K562 (cell line): ENCODE data around the gene SFXN3. TPM values are rescaled to one million over a fixed set of nuclear protein-coding genes. Genes with fewer than 3 reads are reported as not detected.

Experiments used
- TCF3 ChIP-seq: sonication (generic); formaldehyde crosslinking; IDR thresholded peaks from 2 replicates; pipeline ENCODE4 v1.4.0; 2020; ENCODE audit warnings: mild to moderate bottlenecking, missing genetic modification reagents
- ZKSCAN8 ChIP-seq: fragments of 200-800 bp; sonication (Bioruptor generic); IDR thresholded peaks from 2 replicates; pipeline ENCODE4 v1.6.1; 2016; ENCODE audit warnings: missing genetic modification characterization, missing compliant biosample characterization
- ZNF347 ChIP-seq: fragments of 450-650 bp; formaldehyde crosslinking; IDR thresholded peaks from 2 replicates; pipeline ENCODE4 v1.4.0; 2020; ENCODE audit warnings: low read depth, mild to moderate bottlenecking, moderate library complexity
- ZNF76 ChIP-seq: fragments of 250-450 bp; sonication (Bioruptor Pico); IDR thresholded peaks from 2 replicates; pipeline ENCODE4 v1.4.0; 2020; ENCODE audit warnings: mild to moderate bottlenecking, moderate library complexity, borderline replicate concordance
- polyA plus RNA-seq, 8 experiments: library from polyadenylated mRNA; depleted of rRNA in 4 of 8; stranded (reverse) in 5 of 8; unstranded in 3 of 8; fragments of >200 nt; fragmentation: Nextera tagmentation in 2 of 8; fragmentation: Illumina TruSeq in 1 of 8; extraction: Ambion mirVana in 2 of 8; extraction: Trizol in 1 of 8; gene quantifications; 2 replicates each; pipeline versions ENCODE4 v1.2.1 to v1.2.3, GENCODE V29; 2011 to 2014; ENCODE audit warnings: inconsistent platforms in 1 of 8, missing spikeins in 1 of 8
- total RNA-seq, 7 experiments: library from RNA; depleted of rRNA in 6 of 7; stranded (reverse); fragments of >200 nt in 6 of 7; fragmentation: Illumina TruSeq in 2 of 7; extraction: Trizol in 2 of 7; gene quantifications; 2 replicates each; pipeline versions ENCODE4 v1.2.1 to v1.2.3, GENCODE V29; 2011 to 2021; ENCODE audit warnings: low replicate concordance in 1 of 7
- TF ChIP-seq, protein P1 (sequence below): fragments of 200-600 bp; sonication (generic); IDR thresholded peaks from one replicate; pipeline ENCODE4 v1.6.1; 2012; ENCODE audit warnings: mild to moderate bottlenecking, low read depth, low read length, inconsistent platforms
- TF ChIP-seq, protein P2 (sequence below): sonication (generic); formaldehyde crosslinking; IDR thresholded peaks from 2 replicates; pipeline ENCODE4 v1.8.0; 2022; ENCODE audit warnings: missing genetic modification reagents, mild to moderate bottlenecking, moderate library complexity, borderline replicate concordance
- TF ChIP-seq, protein P3 (sequence below): fragments of 250-450 bp; sonication (Bioruptor Pico); IDR thresholded peaks from 2 replicates; pipeline ENCODE4 v1.4.0; 2020; ENCODE audit warnings: mild to moderate bottlenecking, moderate library complexity, borderline replicate concordance
- TF ChIP-seq, protein P4 (sequence below): fragments of 250-450 bp; sonication (Bioruptor Pico); IDR thresholded peaks from 2 replicates; pipeline ENCODE4 v1.5.0; 2022; ENCODE audit warnings: mild to moderate bottlenecking

The SFXN3 gene
- total and polyA plus RNA-seq, 9 of the 15 experiments (the other 6 are each of a cell fraction or from before 2014, with no cell fraction given): 0.24 to 4.6 (median 0.86) TPM

DNA sequence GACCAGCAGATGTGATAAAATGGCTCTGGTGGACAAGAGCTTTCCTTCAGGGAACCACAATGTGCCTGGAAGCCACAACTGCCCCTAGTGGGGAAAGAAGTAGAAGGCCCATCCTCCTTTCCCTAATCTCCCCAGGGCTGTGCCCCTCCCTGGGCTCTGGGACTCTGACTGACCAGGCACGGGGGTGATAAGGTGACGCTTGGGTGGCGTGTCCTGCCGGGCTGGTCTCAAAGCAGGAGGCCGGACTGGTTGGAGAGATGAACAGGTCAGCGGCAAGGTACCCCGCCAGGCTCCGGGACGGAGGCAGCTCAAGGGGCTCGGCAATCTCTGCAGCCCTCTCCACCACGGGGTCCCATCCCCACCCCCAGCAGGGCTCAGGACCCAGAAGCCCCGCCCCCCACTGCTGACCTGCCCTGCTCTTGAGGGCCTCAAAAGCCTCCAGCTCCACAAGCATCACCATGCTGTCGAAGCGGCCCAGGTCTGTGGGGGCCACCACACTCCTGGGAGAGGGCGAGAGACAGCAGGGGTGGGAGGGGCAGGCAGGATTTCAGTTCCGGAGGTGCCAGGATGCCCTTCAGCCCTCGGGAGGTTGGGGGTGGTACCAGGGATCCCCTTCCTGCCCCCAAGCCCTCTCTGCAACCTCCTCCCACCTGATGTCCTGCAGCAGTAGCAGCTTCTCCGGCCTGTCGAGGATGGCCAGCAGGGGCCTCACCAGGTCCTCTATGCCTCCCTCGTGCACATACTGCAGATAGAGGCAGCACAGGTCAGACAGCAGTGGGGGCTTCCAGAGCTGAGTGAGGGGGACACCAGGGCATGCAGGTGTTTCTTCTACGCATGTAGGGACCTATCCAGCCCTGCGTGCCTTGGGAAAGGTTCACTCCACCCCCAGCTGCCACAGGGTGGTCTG is 19.3 kb upstream of the SFXN3 start (continued):
- TF ChIP-seq, protein P1, sequence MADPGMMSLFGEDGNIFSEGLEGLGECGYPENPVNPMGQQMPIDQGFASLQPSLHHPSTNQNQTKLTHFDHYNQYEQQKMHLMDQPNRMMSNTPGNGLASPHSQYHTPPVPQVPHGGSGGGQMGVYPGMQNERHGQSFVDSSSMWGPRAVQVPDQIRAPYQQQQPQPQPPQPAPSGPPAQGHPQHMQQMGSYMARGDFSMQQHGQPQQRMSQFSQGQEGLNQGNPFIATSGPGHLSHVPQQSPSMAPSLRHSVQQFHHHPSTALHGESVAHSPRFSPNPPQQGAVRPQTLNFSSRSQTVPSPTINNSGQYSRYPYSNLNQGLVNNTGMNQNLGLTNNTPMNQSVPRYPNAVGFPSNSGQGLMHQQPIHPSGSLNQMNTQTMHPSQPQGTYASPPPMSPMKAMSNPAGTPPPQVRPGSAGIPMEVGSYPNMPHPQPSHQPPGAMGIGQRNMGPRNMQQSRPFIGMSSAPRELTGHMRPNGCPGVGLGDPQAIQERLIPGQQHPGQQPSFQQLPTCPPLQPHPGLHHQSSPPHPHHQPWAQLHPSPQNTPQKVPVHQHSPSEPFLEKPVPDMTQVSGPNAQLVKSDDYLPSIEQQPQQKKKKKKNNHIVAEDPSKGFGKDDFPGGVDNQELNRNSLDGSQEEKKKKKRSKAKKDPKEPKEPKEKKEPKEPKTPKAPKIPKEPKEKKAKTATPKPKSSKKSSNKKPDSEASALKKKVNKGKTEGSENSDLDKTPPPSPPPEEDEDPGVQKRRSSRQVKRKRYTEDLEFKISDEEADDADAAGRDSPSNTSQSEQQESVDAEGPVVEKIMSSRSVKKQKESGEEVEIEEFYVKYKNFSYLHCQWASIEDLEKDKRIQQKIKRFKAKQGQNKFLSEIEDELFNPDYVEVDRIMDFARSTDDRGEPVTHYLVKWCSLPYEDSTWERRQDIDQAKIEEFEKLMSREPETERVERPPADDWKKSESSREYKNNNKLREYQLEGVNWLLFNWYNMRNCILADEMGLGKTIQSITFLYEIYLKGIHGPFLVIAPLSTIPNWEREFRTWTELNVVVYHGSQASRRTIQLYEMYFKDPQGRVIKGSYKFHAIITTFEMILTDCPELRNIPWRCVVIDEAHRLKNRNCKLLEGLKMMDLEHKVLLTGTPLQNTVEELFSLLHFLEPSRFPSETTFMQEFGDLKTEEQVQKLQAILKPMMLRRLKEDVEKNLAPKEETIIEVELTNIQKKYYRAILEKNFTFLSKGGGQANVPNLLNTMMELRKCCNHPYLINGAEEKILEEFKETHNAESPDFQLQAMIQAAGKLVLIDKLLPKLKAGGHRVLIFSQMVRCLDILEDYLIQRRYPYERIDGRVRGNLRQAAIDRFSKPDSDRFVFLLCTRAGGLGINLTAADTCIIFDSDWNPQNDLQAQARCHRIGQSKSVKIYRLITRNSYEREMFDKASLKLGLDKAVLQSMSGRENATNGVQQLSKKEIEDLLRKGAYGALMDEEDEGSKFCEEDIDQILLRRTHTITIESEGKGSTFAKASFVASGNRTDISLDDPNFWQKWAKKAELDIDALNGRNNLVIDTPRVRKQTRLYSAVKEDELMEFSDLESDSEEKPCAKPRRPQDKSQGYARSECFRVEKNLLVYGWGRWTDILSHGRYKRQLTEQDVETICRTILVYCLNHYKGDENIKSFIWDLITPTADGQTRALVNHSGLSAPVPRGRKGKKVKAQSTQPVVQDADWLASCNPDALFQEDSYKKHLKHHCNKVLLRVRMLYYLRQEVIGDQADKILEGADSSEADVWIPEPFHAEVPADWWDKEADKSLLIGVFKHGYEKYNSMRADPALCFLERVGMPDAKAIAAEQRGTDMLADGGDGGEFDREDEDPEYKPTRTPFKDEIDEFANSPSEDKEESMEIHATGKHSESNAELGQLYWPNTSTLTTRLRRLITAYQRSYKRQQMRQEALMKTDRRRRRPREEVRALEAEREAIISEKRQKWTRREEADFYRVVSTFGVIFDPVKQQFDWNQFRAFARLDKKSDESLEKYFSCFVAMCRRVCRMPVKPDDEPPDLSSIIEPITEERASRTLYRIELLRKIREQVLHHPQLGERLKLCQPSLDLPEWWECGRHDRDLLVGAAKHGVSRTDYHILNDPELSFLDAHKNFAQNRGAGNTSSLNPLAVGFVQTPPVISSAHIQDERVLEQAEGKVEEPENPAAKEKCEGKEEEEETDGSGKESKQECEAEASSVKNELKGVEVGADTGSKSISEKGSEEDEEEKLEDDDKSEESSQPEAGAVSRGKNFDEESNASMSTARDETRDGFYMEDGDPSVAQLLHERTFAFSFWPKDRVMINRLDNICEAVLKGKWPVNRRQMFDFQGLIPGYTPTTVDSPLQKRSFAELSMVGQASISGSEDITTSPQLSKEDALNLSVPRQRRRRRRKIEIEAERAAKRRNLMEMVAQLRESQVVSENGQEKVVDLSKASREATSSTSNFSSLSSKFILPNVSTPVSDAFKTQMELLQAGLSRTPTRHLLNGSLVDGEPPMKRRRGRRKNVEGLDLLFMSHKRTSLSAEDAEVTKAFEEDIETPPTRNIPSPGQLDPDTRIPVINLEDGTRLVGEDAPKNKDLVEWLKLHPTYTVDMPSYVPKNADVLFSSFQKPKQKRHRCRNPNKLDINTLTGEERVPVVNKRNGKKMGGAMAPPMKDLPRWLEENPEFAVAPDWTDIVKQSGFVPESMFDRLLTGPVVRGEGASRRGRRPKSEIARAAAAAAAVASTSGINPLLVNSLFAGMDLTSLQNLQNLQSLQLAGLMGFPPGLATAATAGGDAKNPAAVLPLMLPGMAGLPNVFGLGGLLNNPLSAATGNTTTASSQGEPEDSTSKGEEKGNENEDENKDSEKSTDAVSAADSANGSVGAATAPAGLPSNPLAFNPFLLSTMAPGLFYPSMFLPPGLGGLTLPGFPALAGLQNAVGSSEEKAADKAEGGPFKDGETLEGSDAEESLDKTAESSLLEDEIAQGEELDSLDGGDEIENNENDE: no peak
- TF ChIP-seq ZNF347 (CRISPR knock-in tag) (no peak), ZKSCAN8 (no peak), ZNF76 (CRISPR knock-in tag) (no peak), TCF3 (CRISPR knock-in tag) (peak; percentile 46; the same call in 1 of the 2 replicates)
- TF ChIP-seq, protein P2, sequence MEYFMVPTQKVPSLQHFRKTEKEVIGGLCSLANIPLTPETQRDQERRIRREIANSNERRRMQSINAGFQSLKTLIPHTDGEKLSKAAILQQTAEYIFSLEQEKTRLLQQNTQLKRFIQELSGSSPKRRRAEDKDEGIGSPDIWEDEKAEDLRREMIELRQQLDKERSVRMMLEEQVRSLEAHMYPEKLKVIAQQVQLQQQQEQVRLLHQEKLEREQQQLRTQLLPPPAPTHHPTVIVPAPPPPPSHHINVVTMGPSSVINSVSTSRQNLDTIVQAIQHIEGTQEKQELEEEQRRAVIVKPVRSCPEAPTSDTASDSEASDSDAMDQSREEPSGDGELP (CRISPR knock-in tag): peak; percentile 60; the same call in 1 of the 2 replicates
- TF ChIP-seq, protein P3, sequence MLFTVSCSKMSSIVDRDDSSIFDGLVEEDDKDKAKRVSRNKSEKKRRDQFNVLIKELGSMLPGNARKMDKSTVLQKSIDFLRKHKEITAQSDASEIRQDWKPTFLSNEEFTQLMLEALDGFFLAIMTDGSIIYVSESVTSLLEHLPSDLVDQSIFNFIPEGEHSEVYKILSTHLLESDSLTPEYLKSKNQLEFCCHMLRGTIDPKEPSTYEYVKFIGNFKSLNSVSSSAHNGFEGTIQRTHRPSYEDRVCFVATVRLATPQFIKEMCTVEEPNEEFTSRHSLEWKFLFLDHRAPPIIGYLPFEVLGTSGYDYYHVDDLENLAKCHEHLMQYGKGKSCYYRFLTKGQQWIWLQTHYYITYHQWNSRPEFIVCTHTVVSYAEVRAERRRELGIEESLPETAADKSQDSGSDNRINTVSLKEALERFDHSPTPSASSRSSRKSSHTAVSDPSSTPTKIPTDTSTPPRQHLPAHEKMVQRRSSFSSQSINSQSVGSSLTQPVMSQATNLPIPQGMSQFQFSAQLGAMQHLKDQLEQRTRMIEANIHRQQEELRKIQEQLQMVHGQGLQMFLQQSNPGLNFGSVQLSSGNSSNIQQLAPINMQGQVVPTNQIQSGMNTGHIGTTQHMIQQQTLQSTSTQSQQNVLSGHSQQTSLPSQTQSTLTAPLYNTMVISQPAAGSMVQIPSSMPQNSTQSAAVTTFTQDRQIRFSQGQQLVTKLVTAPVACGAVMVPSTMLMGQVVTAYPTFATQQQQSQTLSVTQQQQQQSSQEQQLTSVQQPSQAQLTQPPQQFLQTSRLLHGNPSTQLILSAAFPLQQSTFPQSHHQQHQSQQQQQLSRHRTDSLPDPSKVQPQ (CRISPR knock-in tag): no peak
- TF ChIP-seq, protein P4, sequence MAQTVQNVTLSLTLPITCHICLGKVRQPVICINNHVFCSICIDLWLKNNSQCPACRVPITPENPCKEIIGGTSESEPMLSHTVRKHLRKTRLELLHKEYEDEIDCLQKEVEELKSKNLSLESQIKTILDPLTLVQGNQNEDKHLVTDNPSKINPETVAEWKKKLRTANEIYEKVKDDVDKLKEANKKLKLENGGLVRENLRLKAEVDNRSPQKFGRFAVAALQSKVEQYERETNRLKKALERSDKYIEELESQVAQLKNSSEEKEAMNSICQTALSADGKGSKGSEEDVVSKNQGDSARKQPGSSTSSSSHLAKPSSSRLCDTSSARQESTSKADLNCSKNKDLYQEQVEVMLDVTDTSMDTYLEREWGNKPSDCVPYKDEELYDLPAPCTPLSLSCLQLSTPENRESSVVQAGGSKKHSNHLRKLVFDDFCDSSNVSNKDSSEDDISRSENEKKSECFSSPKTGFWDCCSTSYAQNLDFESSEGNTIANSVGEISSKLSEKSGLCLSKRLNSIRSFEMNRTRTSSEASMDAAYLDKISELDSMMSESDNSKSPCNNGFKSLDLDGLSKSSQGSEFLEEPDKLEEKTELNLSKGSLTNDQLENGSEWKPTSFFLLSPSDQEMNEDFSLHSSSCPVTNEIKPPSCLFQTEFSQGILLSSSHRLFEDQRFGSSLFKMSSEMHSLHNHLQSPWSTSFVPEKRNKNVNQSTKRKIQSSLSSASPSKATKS (CRISPR knock-in tag): no peak
